Fibroblast of pulmonary artery (primary cell): ENCODE measurements around the gene NAV3.
A peak's percentile ranks its signal among the peaks of the same experiment; 100 is the strongest.

ENCODE experiments used
- DNase-seq: peaks from one replicate; pipeline ENCODE4 v3.0.0-alpha.2; 2010; ENCODE audit warnings: low read depth
- H3K4me3 ChIP-seq: replicated peaks from 2 replicates; pipeline ENCODE4 v1.5.1; 2011; ENCODE audit warnings: low read depth, mild to moderate bottlenecking, control low read depth, low read length, moderate library complexity
- TF ChIP-seq, protein P1 (sequence below): IDR thresholded peaks from 2 replicates; pipeline ENCODE4 v1.5.1; 2011; ENCODE audit warnings: mild to moderate bottlenecking, control low read depth, low read length, inconsistent platforms; ENCODE audit errors: missing control alignments

NAV3 gene

DNA sequence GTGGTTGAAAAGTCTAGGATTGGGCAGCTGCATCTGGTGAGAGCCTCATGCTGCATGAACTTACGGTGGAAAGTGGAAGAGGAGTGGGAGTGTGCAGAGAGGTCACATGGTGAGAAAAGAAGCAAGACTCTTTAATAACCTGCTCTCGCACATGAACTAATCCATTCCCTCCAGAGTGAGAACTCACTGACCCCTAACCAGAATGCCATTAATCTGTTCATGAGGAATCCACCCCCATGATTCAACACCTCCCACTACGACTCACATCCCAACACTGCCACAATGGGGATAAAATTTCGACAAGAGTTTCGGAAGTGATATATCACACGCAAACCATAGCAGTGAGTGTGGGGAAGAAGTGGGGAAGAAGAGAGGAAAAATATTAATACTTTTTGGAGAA is 377.4 kb downstream of the NAV3 start:
- TF ChIP-seq, protein P1, sequence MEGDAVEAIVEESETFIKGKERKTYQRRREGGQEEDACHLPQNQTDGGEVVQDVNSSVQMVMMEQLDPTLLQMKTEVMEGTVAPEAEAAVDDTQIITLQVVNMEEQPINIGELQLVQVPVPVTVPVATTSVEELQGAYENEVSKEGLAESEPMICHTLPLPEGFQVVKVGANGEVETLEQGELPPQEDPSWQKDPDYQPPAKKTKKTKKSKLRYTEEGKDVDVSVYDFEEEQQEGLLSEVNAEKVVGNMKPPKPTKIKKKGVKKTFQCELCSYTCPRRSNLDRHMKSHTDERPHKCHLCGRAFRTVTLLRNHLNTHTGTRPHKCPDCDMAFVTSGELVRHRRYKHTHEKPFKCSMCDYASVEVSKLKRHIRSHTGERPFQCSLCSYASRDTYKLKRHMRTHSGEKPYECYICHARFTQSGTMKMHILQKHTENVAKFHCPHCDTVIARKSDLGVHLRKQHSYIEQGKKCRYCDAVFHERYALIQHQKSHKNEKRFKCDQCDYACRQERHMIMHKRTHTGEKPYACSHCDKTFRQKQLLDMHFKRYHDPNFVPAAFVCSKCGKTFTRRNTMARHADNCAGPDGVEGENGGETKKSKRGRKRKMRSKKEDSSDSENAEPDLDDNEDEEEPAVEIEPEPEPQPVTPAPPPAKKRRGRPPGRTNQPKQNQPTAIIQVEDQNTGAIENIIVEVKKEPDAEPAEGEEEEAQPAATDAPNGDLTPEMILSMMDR = no peak
- no peak for DNase-seq
- H3K4me3 ChIP-seq = no peak overlapping the region

DNA sequence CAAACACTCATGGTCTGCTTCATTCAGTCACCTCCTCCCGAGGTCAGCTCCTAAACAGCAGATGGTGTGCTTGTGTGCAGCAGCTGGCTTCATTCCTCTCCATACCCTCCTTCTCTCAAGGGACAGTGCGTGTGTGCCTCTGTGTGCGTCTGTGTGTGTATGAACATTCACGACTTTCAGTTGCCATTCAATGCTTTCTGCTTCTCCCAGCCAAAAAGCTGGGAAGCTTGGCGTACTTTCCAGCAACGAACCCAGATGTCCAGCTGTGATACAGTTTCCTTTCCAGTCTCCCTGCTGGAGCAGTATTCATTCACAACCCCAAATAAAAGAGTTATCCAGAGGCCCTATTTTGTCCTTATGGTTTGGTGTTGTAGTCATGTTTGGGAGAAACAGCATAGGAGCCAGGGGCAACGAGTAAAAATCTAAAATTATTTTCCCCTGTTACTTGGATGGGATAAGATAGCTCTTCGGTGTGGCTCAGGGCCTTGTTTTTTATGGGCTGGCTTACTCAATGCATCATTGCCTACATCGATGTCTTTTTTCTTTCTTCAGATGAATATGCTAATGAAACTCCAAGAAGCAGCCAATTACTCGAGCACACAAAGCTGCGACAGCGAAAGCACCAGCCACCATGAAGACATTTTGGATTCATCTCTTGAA is 379.3 kb downstream of the NAV3 start:
- H3K4me3 ChIP-seq = no peak overlapping the region
- no peak for DNase-seq
- TF ChIP-seq, protein P1 = no peak

DNA sequence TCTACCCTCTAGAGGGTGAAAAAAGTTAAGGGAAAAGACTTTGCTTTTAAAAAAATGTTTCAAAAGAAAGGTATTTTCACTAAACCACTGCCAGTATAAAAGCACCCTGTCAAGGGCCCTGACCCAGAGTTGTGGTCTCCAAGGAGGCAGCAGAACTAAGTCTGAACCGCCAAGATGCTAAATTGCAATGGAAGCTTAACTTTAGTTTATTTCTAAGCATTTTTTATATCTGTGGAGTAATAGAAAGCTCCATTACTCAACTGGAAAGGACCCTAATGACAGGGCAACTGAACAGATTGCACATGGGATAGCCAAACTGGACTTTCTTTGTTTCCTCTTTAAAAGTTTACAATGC is 379.8 kb downstream of the NAV3 start:
- TF ChIP-seq, protein P1 = no peak
- DNase-seq = no peak
- no peak overlapping the region for H3K4me3 ChIP-seq

DNA sequence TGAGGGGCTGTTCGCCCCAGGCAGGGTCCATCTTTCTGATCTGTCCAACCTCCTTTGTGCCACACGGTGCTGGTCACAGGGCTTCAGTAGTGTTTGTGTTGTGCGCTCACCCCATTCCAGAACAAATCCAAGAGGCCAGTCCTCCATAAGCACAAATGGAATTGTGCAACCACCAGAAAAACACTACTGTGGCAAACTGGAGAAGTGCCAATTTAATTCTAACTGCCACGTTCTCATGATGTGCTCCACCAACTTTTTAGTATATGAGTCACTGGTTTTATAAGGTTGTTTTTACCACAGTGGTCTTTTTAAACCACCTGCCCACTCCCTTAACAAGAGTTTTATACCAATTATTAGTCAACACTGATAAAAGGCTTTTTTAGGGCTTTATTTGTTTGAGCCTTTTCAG is 380.2 kb downstream of the NAV3 start:
- H3K4me3 ChIP-seq = no peak overlapping the region
- DNase-seq = peak; percentile 86
- TF ChIP-seq, protein P1 = no peak

DNA sequence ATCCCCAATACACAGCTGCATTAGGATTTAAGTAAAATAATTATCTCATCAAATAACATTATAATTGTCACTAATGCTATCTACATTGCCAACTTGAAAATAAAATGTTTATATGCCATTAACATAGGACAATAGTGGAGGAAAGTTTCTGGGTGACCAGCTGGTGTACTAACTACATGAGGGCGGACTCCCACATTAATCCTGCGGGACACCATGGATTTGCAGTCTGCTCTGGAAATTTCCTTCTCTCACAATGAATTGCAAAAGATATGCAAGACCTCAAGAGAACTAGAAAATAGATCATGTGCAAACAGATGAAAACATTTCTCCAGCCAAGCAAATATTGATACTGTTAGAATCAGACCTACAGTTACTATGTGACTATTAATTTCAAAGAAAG is 390.1 kb downstream of the NAV3 start:
- H3K4me3 ChIP-seq = no peak overlapping the region
- TF ChIP-seq, protein P1 = no peak

DNA sequence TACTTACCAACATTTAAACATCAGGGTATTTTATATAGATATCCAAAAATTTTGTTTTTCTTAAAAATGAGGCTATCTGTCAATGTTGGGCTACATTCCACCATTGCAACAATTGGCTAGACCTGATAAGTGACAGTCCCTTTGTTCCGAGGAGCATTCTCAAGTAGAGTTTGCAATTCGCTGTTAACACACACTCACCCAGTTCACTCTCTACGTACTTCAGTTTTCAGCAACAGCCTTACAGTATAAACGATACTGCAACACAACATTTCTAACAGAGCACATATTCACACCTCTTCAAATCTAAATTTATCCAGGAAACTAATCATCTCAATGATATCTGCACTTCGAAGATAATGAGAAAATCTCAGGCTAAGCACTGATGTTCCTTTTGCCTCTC is 393.5 kb downstream of the NAV3 start:
- H3K4me3 ChIP-seq = no peak overlapping the region
- TF ChIP-seq, protein P1 = no peak

More for the DNA sequence above, 390.1 kb downstream of the NAV3 start:
- no peak for DNase-seq

DNA sequence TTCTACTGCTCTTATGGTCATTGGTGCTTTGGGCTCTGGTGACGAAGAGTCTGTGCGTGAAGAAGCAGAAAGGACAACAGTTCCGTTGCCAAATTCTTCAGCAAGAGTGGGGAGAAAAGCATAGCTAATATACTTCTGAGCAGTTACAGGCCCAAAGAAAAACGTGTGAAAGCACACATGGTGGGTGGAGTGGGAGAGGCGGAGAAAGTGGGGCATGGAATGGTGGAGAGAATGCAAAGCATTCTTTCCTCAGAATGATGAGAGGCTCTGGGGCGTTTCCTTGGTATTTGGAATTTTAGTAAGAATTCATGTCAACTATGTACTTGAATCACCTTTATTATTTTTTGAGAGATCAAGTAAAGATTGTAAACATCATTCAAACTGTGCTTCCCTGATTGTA is 396.1 kb downstream of the NAV3 start:
- TF ChIP-seq, protein P1 = no peak
- DNase-seq = no peak
- no peak overlapping the region for H3K4me3 ChIP-seq

More for the DNA sequence above, 393.5 kb downstream of the NAV3 start:
- DNase-seq = no peak
